ENCODE results near the gene FOXC2.

FOXC2 gene

DNA sequence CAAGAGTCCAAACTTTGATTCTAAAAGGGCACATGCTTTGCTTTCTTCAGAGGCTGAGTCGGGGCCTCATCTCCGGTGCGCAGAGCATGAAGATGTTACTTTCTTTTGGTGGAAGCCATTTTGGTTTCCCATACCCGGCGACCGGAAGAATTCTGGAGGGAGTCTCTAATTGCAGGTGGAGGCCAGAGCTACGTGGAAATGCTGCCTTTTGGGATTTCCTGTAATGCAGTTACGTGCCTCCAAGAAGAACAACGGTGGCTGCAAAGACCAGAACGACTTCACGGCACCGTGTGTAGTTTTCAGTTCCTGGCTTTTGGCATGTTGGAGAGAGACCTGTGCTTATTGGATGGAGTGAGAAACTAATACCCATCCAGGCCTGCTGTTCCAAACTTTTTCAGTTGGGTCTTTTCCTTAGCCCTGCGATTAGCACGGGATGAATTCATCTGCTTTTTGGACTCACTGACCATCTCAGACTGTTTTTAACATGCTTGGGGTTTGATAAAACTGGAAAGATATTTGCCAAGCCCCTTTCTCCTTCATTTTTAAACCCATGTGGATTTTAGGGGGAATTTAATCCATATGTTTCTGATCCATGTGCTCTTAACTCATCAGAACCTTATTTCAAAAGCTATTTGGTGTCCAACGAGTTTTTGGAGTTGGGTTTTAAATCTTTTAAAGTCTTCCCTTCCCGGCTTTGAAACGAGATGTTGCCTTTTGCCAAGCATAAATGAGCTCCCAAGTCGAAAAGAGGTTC, 30.7 kb downstream of the FOXC2 start:
- ATAC-seq (ENCODE audit: insufficient read depth, low read depth) (no peak), DNase-seq (no peak)
- no peak overlapping the region for H2AFZ ChIP-seq (ENCODE audit: low read depth, low read length)
- H3K9me3 ChIP-seq (ENCODE audit: insufficient read depth, low read length, severe bottlenecking) = no peaks in the 10 kb centered on the region
- no peak overlapping the region for H3K9ac ChIP-seq (ENCODE audit: low read depth, low read length)
- no peaks in the 10 kb centered on the region for H3K79me2 ChIP-seq (ENCODE audit: insufficient read depth, low read length)
- no peaks in the 10 kb centered on the region for H3K4me1 ChIP-seq (ENCODE audit: insufficient read depth, low read length)
- TF ChIP-seq, protein P1, sequence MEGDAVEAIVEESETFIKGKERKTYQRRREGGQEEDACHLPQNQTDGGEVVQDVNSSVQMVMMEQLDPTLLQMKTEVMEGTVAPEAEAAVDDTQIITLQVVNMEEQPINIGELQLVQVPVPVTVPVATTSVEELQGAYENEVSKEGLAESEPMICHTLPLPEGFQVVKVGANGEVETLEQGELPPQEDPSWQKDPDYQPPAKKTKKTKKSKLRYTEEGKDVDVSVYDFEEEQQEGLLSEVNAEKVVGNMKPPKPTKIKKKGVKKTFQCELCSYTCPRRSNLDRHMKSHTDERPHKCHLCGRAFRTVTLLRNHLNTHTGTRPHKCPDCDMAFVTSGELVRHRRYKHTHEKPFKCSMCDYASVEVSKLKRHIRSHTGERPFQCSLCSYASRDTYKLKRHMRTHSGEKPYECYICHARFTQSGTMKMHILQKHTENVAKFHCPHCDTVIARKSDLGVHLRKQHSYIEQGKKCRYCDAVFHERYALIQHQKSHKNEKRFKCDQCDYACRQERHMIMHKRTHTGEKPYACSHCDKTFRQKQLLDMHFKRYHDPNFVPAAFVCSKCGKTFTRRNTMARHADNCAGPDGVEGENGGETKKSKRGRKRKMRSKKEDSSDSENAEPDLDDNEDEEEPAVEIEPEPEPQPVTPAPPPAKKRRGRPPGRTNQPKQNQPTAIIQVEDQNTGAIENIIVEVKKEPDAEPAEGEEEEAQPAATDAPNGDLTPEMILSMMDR (IDR thresholded peaks at IDR 0.05; ENCODE audit: borderline replicate concordance, extremely low read depth, low read length, poor library complexity, severe bottlenecking) = no peak
- TF ChIP-seq EZH2 (IDR thresholded peaks at IDR 0.05; ENCODE audit: borderline replicate concordance, low read depth, low read length, severe bottlenecking) = no peak
- H4K20me1 ChIP-seq (ENCODE audit: insufficient read depth, low read length) = no peaks in the 10 kb centered on the region
- no peak overlapping the region for H3K27ac ChIP-seq (ENCODE audit: low read length)
- no peak overlapping the region for H3K4me2 ChIP-seq (ENCODE audit: insufficient read depth, low read length)
- H3K36me3 ChIP-seq (ENCODE audit: insufficient read depth, low read length) = no peaks in the 10 kb centered on the region
- no peak overlapping the region for H3K4me3 ChIP-seq (ENCODE audit: low read depth in 1 of 2, low read length in 2 of 2)
- H3K27me3 ChIP-seq (ENCODE audit: insufficient read depth, low read length, poor library complexity) = peaks cover 30% of the 10 kb centered on the region

DNA sequence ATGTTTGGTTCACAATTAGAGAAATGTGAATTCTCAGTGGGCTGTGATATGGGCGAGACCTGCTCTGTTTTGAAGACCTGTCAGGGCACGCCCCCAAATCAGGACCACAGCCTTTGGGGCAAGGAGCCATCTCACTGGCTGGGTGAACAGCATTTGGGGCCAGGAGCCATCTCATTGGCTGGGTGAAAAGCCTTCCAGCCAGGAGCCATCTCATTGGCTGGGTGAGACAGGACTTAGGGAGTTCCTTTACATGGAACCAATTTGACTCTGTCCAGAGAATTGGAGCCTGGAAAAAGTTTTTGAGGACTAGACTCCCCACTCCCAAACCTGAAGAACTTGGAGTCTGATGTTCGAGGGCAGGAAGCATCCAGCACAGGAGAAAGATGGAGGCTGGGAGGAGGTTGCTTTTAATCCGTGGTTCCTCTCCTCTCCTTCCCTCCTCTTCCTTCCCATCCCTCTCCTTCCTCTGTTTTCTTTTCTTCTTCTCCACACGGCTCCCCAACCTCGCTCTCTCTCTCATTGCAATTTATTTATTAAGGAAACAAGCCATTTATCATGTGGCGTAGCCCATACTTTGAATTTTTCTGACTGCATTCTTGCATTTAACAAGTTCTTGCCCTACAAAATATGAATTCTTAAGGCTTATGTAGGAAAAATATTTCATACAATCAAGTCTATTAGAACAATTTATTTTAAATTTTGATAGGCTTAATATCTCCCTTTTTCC, 31.4 kb downstream of the FOXC2 start:
- DNase-seq (no peak), ATAC-seq (ENCODE audit: insufficient read depth, low read depth) (no peak; the same call in 2 of the 3 replicates)
- Histone ChIP-seq H3K27ac (ENCODE audit: low read length) (no peak overlapping the region), H3K4me1 (ENCODE audit: insufficient read depth, low read length) (no peaks in the 10 kb centered on the region), H3K79me2 (ENCODE audit: insufficient read depth, low read length) (no peaks in the 10 kb centered on the region), H3K9me3 (ENCODE audit: insufficient read depth, low read length, severe bottlenecking) (no peaks in the 10 kb centered on the region), H3K4me2 (ENCODE audit: insufficient read depth, low read length) (no peak overlapping the region), H2AFZ (ENCODE audit: low read depth, low read length) (no peak overlapping the region), H3K4me3 (ENCODE audit: low read depth in 1 of 2, low read length in 2 of 2) (no peak overlapping the region), H3K36me3 (ENCODE audit: insufficient read depth, low read length) (no peaks in the 10 kb centered on the region), H3K9ac (ENCODE audit: low read depth, low read length) (no peak overlapping the region), H4K20me1 (ENCODE audit: insufficient read depth, low read length) (no peaks in the 10 kb centered on the region), H3K27me3 (ENCODE audit: insufficient read depth, low read length, poor library complexity) (peaks cover 27% of the 10 kb centered on the region)
- no peak for TF ChIP-seq EZH2 (IDR thresholded peaks at IDR 0.05; ENCODE audit: borderline replicate concordance, low read depth, low read length, severe bottlenecking)
- TF ChIP-seq, protein P1 (IDR thresholded peaks at IDR 0.05; ENCODE audit: borderline replicate concordance, extremely low read depth, low read length, poor library complexity, severe bottlenecking) = no peak

DNA sequence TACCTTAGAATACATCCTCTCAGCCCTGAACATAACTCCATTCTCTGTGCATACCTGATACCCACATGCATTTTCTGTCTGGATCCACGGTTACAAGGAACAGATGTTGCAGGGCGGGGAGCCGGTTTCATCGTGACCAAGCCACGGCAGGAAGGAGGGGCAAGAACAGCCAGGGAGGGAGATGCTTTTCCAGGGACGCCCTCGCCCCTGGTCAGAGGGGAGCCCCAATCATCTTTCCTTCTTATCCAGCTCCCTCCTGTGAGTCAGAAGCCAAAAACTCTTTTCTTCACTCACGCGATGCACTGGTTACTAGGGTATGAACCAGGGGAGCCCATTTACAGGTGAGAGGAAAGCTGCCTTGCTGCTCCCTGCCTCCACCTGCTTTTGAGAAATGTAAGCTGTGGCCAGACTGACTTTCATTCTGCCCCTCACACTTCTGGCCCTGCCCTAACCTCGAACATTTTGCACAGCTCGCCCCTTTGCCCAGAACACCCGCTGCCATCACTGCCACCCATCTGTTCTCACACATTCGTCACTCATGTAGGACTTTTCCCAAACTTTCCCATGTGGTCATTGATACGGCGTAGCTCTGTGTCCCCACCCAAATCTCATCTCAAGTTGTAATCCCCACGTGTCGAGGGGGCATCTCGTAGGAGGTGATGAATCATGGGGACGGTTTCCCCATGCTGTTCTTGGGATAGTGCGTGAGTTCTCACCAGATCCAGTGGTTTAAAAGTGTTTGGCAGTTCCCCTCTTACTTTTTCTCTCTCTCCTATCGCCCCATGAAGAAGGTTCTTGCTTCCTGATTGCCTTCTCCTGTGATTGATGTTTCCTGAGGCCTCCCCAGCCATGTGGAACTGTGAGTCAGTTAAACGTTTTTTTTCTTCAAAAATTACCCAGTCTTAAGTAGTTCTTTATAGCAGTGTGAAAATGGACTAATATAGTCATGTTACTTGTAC, 32.3 kb downstream of the FOXC2 start:
- no peak for ATAC-seq (ENCODE audit: insufficient read depth, low read depth)

More for the DNA sequence above, 32.3 kb downstream of the FOXC2 start:
- TF ChIP-seq, protein P1 (IDR thresholded peaks at IDR 0.05; ENCODE audit: borderline replicate concordance, extremely low read depth, low read length, poor library complexity, severe bottlenecking) = no peak
- no peak for TF ChIP-seq EZH2 (IDR thresholded peaks at IDR 0.05; ENCODE audit: borderline replicate concordance, low read depth, low read length, severe bottlenecking)
- Histone ChIP-seq H3K9me3 (ENCODE audit: insufficient read depth, low read length, severe bottlenecking) (no peaks in the 10 kb centered on the region), H3K4me1 (ENCODE audit: insufficient read depth, low read length) (no peaks in the 10 kb centered on the region), H3K79me2 (ENCODE audit: insufficient read depth, low read length) (no peaks in the 10 kb centered on the region), H3K36me3 (ENCODE audit: insufficient read depth, low read length) (no peaks in the 10 kb centered on the region), H3K27me3 (ENCODE audit: insufficient read depth, low read length, poor library complexity) (peaks cover 26% of the 10 kb centered on the region), H2AFZ (ENCODE audit: low read depth, low read length) (no peak overlapping the region), H3K4me2 (ENCODE audit: insufficient read depth, low read length) (no peak overlapping the region), H3K27ac (ENCODE audit: low read length) (no peak overlapping the region), H3K9ac (ENCODE audit: low read depth, low read length) (no peak overlapping the region), H4K20me1 (ENCODE audit: insufficient read depth, low read length) (no peaks in the 10 kb centered on the region), H3K4me3 (ENCODE audit: low read depth in 1 of 2, low read length in 2 of 2) (no peak overlapping the region)
- DNase-seq = no peak
